H1 (cell line): ENCODE results near the gene TMTC4.

Experiments used
- CEBPB ChIP-seq: IDR thresholded peaks from 2 replicates; pipeline ENCODE4 v1.6.1; 2012; ENCODE audit warnings: low read depth, low read length
- CTCF ChIP-seq, 3 experiments: IDR thresholded peaks; 1 replicate in 2 of 3; 2 replicates in 1 of 3; pipeline versions ENCODE4 v1.5.1 to v1.6.1; 2011; ENCODE audit warnings: low read length in 3 of 3, mild to moderate bottlenecking in 3 of 3, inconsistent platforms in 2 of 3, low read depth in 1 of 3, moderate library complexity in 1 of 3; ENCODE audit not compliant: insufficient read depth in 1 of 3; ENCODE audit errors: control extremely low read depth in 1 of 3
- EZH2 ChIP-seq: fragments of 200-600 bp; sonication (generic); IDR thresholded peaks from 2 replicates; pipeline ENCODE4 v1.7.1; 2012; ENCODE audit warnings: low read depth, mild to moderate bottlenecking, moderate library complexity, low read length, inconsistent platforms; ENCODE audit not compliant: severe bottlenecking
- GTF2F1 ChIP-seq: IDR thresholded peaks from 2 replicates; pipeline ENCODE4 v1.6.1; 2012; ENCODE audit warnings: low read depth, low read length, improper control_type of control experiment, borderline replicate concordance
- MAX ChIP-seq: IDR thresholded peaks from 2 replicates; pipeline ENCODE4 v1.6.1; 2012; ENCODE audit warnings: inconsistent platforms
- POLR2A ChIP-seq, 2 experiments: IDR thresholded peaks; 1 replicate in 1 of 2; 2 replicates in 1 of 2; pipeline ENCODE4 v1.6.1; 2011; ENCODE audit warnings: low read depth in 2 of 2, low read length in 2 of 2, mild to moderate bottlenecking in 2 of 2; ENCODE audit errors: control extremely low read depth in 1 of 2
- POLR2AphosphoS5 ChIP-seq: IDR thresholded peaks from 2 replicates; pipeline ENCODE4 v1.6.1; 2011; ENCODE audit warnings: low read depth, low read length
- RFX5 ChIP-seq: IDR thresholded peaks from 2 replicates; pipeline ENCODE4 v1.6.1; 2011; ENCODE audit warnings: low read depth, low read length, improper control_type of control experiment, borderline replicate concordance
- TCF12 ChIP-seq: IDR thresholded peaks from 2 replicates; pipeline ENCODE4 v1.6.1; 2011; ENCODE audit warnings: low read depth, mild to moderate bottlenecking, low read length
- TF ChIP-seq, protein P1 (sequence below): IDR thresholded peaks from 2 replicates; pipeline ENCODE4 v1.6.1; 2011; ENCODE audit warnings: low read depth, mild to moderate bottlenecking, low read length; ENCODE audit not compliant: insufficient read depth

- TF ChIP-seq CEBPB: no peak
- no peak for TF ChIP-seq GTF2F1
- TF ChIP-seq POLR2AphosphoS5: no peak
- no peak for TF ChIP-seq CTCF (IDR thresholded peaks at IDR 0.05; ENCODE audit: control extremely low read depth in 1 of 3, insufficient read depth in 1 of 3, low read depth in 1 of 3, low read length in 3 of 3)
- TF ChIP-seq POLR2A (IDR thresholded peaks at IDR 0.05; ENCODE audit: control extremely low read depth in 1 of 2, low read depth in 2 of 2, low read length in 2 of 2): no peak
- TF ChIP-seq, protein P1, sequence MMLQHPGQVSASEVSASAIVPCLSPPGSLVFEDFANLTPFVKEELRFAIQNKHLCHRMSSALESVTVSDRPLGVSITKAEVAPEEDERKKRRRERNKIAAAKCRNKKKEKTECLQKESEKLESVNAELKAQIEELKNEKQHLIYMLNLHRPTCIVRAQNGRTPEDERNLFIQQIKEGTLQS: no peak
- no peak for TF ChIP-seq EZH2
- TF ChIP-seq MAX: no peak
- no peak for TF ChIP-seq TCF12
- TF ChIP-seq RFX5: no peak
Observed at GRCh38 chr13:100600915-100601314, 73.7 kb downstream of the TMTC4 start.
